GM21526 (cell line): ENCODE results near the gene TMED10.
"Not testable (repeated sequence)": the region's sequence is repeated elsewhere in the genome, so short reads cannot be mapped to it uniquely, and the experiment has no call there.

Experiments
- ATAC-seq: cut with Tn5 transposase; IDR thresholded peaks from one replicate; pipeline ENCODE4 v1.9.1; 2021; ENCODE audit warnings: moderate library complexity; ENCODE audit not compliant: unreplicated experiment, low FRiP score

TMED10 gene

DNA sequence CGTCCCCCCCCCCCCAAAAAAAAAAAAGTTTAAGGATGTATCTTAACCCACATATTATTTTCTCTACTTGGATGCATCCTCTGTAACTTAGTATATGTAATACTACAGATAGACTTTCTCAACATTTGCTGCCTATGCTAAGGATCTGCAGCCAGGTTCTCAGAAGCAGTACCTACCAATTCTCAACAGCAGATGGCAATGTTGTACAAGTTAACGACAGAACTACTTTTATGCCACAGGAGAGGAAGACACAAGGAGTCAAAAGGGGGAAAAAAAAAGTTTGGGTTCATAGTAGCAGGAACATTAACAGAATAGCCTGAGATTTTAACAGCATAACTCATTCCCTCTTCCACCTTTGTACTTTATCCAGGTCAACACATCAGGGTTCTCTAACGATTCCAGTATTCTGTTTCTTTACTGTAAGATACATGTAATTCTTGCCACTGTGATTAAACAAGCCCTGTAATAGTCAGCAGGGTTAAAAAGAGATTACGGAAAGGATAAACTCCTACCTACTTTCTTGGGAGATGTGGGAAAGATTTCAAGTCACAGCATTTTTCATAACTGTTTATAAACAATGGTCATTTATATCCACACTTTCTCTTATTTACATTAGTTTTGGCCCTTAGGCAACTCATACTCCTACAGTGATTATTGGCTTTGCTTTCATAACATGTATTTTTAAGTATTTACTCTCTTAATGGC lies 43.9 kb downstream of the TMED10 start:
- no peak for ATAC-seq

DNA sequence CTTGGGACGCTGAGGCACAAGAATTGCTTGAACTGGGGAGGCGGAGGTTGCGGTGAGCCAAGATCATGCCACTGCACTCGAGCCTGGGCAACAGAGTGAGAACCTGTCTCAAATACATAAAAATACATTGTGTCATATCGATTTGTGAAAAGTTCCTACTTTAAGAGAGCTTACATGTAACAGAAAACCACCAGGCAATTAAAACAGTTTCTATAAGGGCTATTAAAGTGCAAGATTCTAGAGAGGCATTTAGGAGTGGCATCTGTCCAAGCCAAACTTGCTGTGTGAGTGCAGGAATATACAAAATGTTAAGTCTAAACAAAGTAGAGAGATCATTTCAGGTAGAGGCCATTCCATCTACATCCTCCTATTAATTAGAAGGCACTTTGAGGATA lies 47.8 kb downstream of the TMED10 start:
- no peak for ATAC-seq

DNA sequence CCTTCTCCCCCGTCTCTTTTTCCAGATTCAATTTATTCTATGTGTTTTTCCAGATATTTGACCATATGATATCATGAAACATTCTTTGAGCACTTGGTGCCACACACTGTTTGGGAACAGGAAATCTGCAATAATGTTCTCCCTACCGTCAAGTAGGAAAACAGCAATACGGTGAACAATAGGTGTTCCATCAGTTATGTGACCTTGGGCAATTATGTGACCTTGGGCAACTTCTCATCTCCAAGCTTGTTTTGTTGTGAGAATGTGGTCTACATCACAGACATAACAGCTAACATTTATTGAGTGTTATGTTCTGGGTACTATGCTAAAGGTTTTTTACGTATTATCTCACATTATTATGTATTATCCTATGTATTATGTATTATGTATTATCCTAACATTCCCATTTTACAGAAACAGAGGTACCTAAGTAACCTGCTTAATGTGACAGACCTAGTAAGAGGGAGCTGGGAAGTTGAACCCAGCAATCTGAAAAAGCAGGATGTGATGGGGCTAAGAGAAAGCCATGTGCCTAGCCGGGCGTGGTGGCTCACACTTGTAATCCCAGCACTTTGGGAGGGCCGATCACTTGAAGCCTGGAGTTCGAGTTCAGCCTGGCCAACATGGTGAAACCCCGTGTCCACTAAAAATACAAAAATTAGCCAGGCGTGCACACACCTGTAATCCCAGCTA lies 48.4 kb downstream of the TMED10 start:
- ATAC-seq, result no peak

DNA sequence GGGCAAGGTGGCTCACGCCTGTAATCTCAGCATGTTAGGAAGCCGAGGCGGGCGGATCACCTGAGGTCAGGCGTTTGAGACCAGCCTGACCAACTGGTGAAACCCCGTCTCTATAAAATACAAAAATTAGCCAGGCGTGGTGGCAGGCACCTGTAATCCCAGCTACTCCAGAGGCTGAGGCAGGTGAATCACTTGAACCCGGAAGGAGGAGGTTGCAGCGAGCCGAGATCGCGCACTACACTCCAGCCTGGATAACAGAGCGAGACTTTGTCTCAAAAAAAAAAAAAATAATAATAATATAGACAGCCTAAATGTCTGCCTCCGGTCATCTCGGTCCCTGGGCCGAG lies 49.0 kb downstream of the TMED10 start:
- not testable (repeated sequence) for ATAC-seq

DNA sequence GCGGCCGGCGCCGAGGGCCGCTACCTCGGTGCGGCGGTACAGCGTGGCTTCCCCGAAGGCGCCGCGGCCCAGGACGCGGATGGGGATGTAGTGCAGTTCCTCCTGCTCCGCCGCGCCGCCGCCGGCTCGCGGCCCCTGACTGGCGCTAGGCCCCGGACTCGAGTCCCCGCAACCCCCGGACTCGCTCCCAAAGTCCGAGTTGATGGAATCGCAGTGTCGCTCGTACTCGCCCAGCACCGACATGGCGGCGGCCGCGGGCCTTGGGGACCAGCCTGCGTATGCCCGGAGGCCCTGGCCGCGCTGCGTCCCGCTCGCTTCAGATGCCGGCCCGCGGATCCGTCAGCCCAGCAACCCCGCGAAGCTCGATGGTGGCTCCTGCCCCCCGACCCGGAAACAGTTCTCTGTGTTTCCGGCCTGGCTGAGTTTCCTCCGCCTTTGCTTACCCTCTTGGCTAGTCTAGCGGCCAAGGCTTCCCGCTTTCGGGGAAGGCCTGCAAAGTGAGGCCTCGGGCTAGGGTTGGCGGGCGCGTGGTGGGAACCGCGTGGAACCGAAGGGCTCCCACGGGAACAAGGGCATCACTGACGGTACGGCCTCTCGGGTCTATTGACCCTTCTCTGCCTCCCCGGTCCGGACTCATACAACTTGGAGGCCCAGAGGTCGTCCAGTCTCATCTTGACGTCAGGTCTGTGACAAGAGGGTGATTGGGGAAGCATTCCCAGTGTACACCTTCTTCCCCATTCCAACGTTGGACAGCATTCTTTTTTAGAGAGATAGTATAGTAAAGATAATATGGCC lies 49.5 kb downstream of the TMED10 start, which contains the start of gene NEK9:
Gene NEK9, minus strand, starts transcription at position 370 of the 795 bp plus-strand sequence. Its CDS starts 127 bp downstream, at position 243.
- peak; percentile 76 for ATAC-seq

DNA sequence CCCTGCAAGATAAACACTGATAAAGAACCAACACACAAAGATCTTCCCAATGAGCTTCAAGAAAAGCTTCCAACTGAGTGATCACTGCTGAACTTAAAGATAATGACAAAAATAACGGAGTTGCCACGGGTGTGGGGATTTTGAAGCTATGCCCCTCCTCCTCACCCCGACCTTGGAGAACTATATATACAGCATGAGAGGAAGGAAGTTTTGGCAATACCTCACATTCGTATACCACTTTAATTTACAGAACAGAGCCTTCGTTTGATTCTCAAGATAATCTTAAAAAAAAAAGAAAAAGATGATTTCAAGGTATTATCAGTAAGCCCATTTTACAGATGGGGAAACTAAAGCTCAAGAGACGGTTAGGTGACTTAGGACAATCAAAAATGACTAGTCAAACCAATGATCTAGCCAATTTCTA lies 50.3 kb downstream of the TMED10 start:
- ATAC-seq, result no peak

DNA sequence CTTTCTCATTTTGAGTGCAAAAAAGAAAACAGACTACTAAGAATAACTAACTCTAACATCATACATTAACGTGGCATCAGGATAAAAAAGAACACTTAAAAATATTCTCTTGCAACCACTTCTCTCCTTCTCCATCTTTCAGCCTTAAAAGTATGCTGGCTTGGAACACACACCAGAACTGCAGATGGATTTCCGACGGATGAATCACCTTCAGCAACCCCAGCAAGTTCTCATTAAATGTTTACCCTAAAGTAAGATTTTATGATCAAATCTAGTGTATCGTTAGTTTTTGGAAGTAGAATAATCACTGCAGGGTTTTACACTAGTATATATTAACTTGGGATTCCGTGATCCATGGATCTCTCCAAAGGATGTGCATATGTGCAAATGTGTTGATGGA lies 50.8 kb downstream of the TMED10 start:
- no peak for ATAC-seq

DNA sequence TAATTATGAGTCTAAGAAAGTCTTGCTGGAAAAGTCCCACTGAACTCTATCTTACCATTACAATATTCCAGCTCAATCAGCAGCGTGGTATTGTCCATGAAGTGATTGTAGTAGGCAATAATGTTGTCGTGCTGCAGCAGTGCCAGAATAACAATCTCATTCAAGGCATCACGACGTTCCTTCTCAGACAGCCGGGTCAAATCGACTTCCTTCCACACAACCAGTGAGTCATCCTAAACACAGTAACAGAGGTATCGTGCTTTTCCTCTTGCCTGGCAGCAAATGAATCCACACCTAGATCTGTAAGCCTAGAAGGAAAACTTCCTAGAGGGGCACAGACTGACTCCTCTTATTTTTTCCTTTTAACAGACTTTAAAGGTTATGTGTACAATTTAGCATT lies 52.4 kb downstream of the TMED10 start:
- ATAC-seq, result no peak

DNA sequence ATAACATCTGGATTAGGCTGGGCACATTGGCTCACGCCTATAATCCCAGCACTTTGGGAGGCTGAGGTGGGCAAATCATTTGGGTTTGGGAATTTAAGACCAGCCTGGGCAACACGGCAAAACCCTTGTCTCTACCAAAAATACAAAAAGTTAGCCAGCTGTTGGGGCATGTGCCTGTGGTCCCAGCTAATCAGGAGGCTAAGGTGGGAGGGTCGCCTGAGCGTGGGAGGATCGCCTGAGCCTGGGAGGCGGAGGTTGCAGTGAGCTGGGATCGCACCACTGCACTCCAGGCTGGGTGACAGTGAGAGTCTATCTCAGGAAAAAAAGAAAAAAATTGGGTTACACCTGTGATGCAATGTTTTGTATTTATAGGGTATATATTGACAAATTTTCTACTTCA lies 54.9 kb downstream of the TMED10 start:
- ATAC-seq, result no peak

DNA sequence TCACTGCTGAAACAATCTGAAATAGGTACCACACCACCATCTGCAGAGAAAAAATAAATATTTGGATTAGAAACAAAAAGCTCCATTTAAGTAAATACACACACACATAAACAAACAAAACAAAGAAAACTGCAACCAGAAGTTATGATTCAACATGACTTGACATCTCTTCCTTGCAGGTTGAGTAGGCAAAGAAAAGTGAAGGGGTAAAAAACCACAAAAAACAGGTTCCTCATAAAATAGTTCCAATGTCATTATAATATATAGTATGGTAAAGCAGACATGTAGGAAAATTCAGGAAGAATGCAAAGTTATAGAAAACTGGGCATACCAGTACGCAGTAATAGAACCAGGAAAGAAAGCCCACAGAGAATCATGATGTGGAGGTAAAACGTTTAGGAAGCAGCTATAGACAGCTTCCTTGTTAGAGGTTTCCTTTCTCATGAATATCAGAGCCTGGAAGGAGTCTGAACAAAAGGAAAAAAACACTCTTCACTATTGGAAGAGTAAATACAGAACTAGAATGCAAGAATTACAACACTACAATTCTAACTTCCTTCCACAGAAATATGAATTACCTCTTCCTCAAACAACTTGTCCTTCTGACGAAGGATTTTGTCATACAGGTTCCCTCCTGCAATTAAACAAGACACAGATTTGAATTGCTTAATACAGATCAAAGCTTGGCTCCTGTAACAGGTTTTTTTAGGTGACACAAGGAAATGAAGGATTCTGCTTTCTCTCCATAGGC lies 55.7 kb downstream of the TMED10 start:
- ATAC-seq, result no peak

DNA sequence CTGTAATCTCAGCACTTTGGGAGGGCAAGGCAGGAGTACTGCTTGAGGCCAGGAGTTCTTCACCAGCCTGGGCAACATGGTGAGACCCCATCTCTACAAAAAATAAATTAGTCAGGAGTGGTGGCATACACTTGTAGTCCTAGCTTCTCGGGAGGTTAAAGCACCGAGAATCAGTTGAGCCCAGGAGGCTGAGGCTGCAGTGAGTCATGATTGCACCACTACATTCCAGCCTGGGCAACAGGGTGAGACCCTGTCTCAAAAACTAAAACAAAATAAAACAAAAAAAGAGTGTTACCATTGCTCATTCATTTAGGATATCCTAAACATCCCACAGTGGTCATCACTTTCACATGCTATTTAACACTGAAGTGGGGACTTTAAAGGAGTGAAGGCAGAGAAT lies 57.4 kb downstream of the TMED10 start:
- no peak for ATAC-seq

DNA sequence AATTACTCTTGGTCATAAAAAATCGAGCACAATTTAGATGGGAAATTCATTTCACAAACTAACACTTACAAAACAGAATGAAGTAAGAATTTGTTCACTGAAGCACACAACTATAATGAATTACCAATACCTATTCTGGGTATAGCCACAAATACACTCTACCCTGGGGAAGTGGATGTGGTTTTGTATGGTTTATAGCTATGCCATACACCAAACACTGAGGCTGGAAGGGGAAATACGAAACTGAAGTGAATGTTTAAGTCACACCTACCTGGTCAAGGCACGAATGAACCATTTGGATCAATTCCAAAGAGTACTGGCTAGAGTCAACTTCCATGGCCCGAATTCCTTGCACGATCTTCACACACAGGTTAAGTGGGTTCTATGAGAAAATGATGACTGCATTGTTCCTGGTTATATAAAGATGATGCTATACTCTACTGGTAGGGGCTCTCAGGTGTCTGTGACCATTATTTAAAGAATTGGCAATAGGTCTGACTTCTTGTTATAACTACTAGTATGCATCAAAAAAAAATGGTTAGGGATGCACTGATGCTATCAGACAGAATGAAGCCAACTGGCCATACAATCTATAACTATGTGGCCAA lies 62.4 kb downstream of the TMED10 start:
- no peak for ATAC-seq

DNA sequence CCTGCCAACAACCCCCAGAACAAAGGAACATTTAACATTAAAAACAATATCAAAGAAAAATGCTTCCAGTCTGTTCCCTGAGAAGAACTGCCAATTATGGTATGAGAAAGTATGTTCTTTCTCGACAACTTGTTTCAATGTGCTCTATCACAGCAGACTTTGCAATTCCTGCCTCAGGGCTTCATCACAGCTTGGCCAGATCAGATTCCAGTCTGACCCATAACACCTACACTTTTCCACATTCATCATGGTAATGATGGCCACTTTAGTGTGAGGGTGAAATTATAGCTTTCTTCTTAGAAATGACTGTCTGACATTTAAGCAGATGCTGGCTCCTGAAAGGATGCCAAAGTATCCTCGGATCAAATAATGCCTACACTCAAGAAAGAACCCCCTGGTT lies 66.5 kb downstream of the TMED10 start:
- no peak for ATAC-seq

DNA sequence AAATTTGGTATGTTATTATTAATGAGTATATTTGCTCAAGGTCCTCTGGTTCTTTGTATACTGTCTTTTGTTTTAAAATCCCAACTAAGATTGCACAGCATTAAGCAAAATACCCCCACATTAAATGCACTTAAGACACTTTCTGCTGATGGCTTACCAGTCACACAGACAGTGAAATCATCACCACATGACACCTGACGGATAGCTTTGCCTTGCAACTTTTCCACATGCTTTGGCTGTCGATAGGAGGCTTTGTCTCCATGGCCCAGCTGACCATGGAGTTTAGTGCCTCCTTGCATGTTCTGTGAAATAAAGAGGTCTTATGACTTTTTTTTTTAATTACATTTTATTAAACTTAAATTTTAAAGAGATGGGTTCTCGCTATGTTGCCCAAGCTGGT lies 69.2 kb downstream of the TMED10 start:
- ATAC-seq, result no peak

DNA sequence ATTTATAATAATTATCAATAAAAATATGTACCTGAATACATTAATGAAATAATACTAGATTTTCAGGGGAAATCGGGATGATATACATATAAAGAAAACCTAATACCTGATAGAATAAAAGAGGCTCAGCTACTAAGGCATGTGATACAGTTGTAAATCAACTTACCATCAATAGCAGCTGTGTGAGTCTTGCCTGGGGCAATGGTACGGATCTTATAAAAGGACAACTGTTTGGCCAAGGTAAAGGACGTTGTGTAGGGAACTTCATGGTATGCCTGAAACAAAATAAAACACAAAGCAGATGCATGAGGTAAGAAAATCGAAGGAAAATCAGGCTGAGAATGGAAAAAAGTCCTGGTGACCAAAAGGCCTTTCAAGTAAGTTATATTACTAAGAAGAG lies 74.9 kb downstream of the TMED10 start:
- no peak for ATAC-seq

DNA sequence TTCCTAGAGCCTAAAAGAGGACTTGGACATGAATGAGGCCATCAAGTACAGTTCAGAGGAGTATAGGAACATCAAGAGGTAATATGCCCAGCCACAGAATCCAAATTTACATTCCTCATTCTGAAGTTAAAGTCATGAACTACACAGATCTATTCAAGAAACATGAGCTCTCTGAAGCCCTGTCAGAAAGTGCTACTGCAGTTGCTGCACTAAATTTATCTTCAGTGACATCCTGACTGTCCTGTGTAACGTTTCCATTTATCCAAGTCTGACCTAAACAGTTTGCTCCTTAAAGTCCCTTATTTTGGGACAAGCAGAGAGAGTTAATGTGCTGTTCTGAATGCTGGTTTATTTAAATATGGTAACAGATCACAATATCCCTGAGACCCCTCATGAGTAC lies 77.7 kb downstream of the TMED10 start:
- ATAC-seq, result no peak

DNA sequence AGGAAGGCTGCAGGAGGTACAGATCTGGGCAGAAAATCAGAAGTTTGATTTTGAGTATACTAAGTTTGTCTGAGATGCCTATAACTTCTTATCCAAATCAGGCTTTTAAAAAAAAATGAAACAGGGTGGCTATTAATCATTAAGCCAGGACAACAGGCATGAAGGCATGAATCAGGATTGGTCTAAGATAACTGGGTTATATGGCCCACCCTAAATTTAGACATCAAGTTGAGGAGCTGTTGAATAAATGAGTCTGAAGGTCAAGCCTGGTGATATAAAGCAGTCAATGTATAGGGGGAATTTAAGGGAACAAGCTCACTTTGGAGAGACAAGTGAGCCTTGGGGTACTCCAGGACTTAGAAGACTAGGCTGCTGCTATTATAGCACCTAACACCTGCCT lies 78.2 kb downstream of the TMED10 start:
- no peak for ATAC-seq

DNA sequence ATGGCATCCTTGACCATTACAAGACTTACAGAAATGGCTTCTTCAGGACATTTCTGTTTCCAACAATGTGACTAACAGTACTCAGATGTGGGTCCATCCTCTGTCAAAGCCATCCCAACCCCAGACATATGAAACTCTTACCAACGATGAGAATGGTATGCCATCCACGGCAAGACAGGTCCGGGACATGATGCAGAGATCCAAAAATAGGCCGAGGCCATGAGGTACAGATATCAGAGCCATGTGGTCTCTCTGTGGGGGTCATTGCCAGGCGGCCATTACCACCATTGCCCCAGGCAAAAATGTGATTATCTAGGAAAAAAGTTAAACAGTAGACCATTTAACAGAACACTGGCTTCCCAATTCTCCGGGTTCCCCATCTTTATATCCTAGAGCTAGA lies 79.5 kb downstream of the TMED10 start:
- ATAC-seq, result no peak

DNA sequence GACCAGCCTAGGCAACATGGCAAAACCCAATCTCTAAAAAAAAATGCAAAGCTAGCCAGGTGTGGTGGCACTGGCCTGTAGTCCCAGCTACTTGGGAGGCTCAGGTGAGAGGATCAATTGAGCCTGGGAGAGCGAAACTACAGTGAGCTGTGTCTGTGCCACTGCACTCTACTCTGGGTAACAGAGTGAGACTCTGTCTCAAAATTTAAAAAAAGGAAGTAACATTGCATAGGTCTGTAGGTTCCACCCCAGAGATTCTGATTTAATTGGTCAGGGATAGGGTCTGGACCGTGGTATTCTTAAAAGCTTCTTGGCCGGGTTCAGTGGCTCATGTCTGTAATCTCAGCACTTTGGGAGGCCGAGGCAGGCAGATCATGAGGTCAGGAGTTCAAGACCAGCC lies 80.7 kb downstream of the TMED10 start:
- ATAC-seq, result no peak

DNA sequence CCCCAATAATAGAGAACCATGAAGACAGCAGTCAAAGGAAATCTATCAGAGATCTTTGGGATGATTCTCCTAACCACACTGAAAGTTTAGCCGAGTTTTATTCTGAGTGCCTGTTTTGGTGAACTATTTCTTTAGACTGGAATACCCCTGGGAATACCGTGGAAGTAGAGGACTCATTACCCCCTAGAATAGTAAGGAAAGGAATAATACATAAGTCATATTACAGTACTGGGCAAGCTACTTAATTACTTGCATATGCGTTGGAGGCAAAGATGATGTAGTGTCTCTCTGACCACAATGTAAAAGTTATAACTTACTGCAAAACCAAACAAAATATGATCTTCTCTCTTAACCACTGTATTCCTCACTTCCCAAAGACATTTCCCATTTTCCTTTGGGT lies 81.5 kb downstream of the TMED10 start:
- no peak for ATAC-seq
